Transverse colon (tissue), 4 donors: Measurements from ENCODE around the gene RAB25.
"Not testable (repeated sequence)": the region's sequence is repeated elsewhere in the genome, so short reads cannot be mapped to it uniquely, and the experiment has no call there.

Source experiments
- CTCF ChIP-seq, 5 experiments: fragments of 200-600 bp in 3 of 5; fragments of 450-650 bp in 2 of 5; sonication (generic) in 3 of 5; IDR thresholded peaks; 1 replicate in 2 of 5; 2 replicates in 3 of 5; pipeline ENCODE4 v1.5.1; 2016 to 2017; ENCODE audit warnings: antibody characterized with exemption in 5 of 5, inconsistent platforms in 3 of 5, mild to moderate bottlenecking in 2 of 5, moderate library complexity in 1 of 5
- POLR2A ChIP-seq: fragments of 450-650 bp; IDR thresholded peaks from one replicate; pipeline ENCODE4 v1.6.1; 2016; ENCODE audit warnings: antibody characterized with exemption, mild to moderate bottlenecking, moderate library complexity
- POLR2AphosphoS5 ChIP-seq, 3 donors: sonication (generic); formaldehyde crosslinking; IDR thresholded peaks; one replicate each; pipeline ENCODE4 v1.6.1; 2016; ENCODE audit warnings: antibody characterized with exemption in 3 of 3

GRCh38 chr1:156071332-156071816, 10.4 kb downstream of the RAB25 start:
- not testable (repeated sequence) for TF ChIP-seq CTCF (IDR thresholded peaks at IDR 0.05); POLR2A; POLR2AphosphoS5 (IDR thresholded peaks at IDR 0.05)
